HCT116 (cell line): ENCODE data around the gene RIPPLY2. TPM values are rescaled to one million over a fixed set of nuclear protein-coding genes. Genes with fewer than 3 reads are reported as not detected.
"Not testable (repeated sequence)": the region's sequence is repeated elsewhere in the genome, so short reads cannot be mapped to it uniquely, and the experiment has no call there.

ENCODE experiments used
- ATAC-seq: fragments of 200-7000 bp; cut with Tn5 transposase; 2 replicates; pipeline ENCODE4 v1.9.1; 2020; ENCODE audit warnings: mild to moderate bottlenecking, moderate library complexity
- Bru-seq: library from RNA; stranded (reverse); fragments of 400-500 nt; gene quantifications from one replicate; lab custom pipeline; 2021; lab: Mats Ljungman, UMichigan
- BruChase-seq, 2 experiments: library from RNA; stranded (reverse); fragments of 400-500 nt; gene quantifications; one replicate each; lab custom pipeline; 2021; lab: Mats Ljungman, UMichigan
- BruUV-seq: library from RNA; stranded (reverse); fragments of 400-500 nt; replicated peaks from 2 replicates; lab custom pipeline; 2021; lab: Mats Ljungman, UMichigan
- CTCF ChIA-PET: fragments of 300-600 bp; sonication (Branson Sonifier 250); formaldehyde crosslinking; loops from one replicate; lab custom pipeline; 2021; ENCODE audit warnings: antibody characterized with exemption; lab: Charles Lee
- POLR2A ChIA-PET: fragments of 300-600, 350-600 bp; sonication (Branson Sonifier 250); formaldehyde crosslinking; loops from one replicate; lab custom pipeline; 2021; ENCODE audit warnings: antibody characterized with exemption; lab: Charles Lee
- RAD21 ChIA-PET, 2 experiments: fragments of 300-600 bp; sonication (Branson Sonifier 250); formaldehyde crosslinking; loops; one replicate each; lab custom pipeline; 2023; ENCODE audit warnings: low total read pairs in 2 of 2; ENCODE audit not compliant: uncharacterized antibody in 2 of 2, unreplicated experiment in 2 of 2, low non-redundant PET in 1 of 2; lab: Charles Lee
- DNase-seq: peaks from one replicate; pipeline ENCODE4 v3.0.0-alpha.2; 2010; ENCODE audit warnings: low read depth, low spot score
- H2AFZ ChIP-seq: fragments of 200-600 bp; shearing (Covaris generic), sonication (generic); 2 replicates; pipeline ENCODE4 v1.6.1; 2017; ENCODE audit warnings: low read depth, mixed run types, mixed read lengths, antibody characterized with exemption, low read length; ENCODE audit not compliant: poor library complexity, severe bottlenecking
- H3K27ac ChIP-seq: 2 replicates; pipeline ENCODE4 v1.5.1; 2012; ENCODE audit warnings: low read depth, low read length
- H3K27me3 ChIP-seq: fragments of 200-600 bp; sonication (generic); 2 replicates; pipeline ENCODE4 v1.6.1; 2016; ENCODE audit warnings: mixed run types, low read length, mixed read lengths; ENCODE audit not compliant: insufficient read depth
- H3K36me3 ChIP-seq, 2 experiments: fragments of 200-500 bp in 1 of 2; fragments of 200-600 bp in 1 of 2; sonication (Bioruptor generic) in 1 of 2; sonication (generic) in 1 of 2; 2 replicates each; pipeline versions ENCODE4 v1.5.1 to v1.6.1; 2014 to 2016; ENCODE audit warnings: low read length in 2 of 2, inconsistent platforms in 1 of 2, mixed read lengths in 1 of 2, mixed run types in 1 of 2; ENCODE audit not compliant: insufficient read depth in 2 of 2, control insufficient read depth in 1 of 2
- H3K4me1 ChIP-seq, 2 experiments: fragments of 200-600 bp in 1 of 2; sonication (generic) in 1 of 2; 2 replicates each; pipeline versions ENCODE4 v1.5.1 to v1.6.1; 2012 to 2017; ENCODE audit warnings: low read length in 2 of 2, inconsistent platforms in 1 of 2, mild to moderate bottlenecking in 1 of 2, mixed read lengths in 1 of 2, mixed run types in 1 of 2, moderate library complexity in 1 of 2; ENCODE audit not compliant: insufficient read depth in 2 of 2, control insufficient read depth in 1 of 2
- H3K4me2 ChIP-seq: fragments of 200-600 bp; sonication (generic); 2 replicates; pipeline ENCODE4 v1.6.1; 2017; ENCODE audit warnings: mixed run types, low read length, mixed read lengths
- H3K4me3 ChIP-seq, 2 experiments: fragments of 200-600 bp in 1 of 2; sonication (generic) in 1 of 2; replicated peaks in 1 of 2; 2 replicates each; pipeline ENCODE4 v1.5.1; 2011 to 2016; ENCODE audit warnings: low read length in 2 of 2, control low read depth in 1 of 2, low read depth in 1 of 2, mild to moderate bottlenecking in 1 of 2, mixed read lengths in 1 of 2, mixed run types in 1 of 2
- H3K79me2 ChIP-seq: fragments of 200-600 bp; sonication (generic); 2 replicates; pipeline ENCODE4 v1.6.1; 2017; ENCODE audit warnings: mild to moderate bottlenecking, mixed run types, low read length, moderate library complexity, mixed read lengths; ENCODE audit not compliant: insufficient read depth
- H3K9ac ChIP-seq: fragments of 200-600 bp; sonication (generic); 2 replicates; pipeline ENCODE4 v1.6.1; 2016; ENCODE audit warnings: low read length, mixed read lengths
- H3K9me2 ChIP-seq: fragments of 200-600 bp; sonication (generic), shearing (Covaris generic); 2 replicates; pipeline ENCODE4 v1.6.1; 2017; ENCODE audit warnings: mixed run types, mild to moderate bottlenecking, moderate library complexity; ENCODE audit not compliant: insufficient read depth
- H3K9me3 ChIP-seq, 2 experiments: fragments of 200-500 bp in 1 of 2; fragments of 200-600 bp in 1 of 2; sonication (Bioruptor generic) in 1 of 2; sonication (generic) in 1 of 2; 2 replicates each; pipeline ENCODE4 v1.6.1; 2014 to 2017; ENCODE audit warnings: low read length in 2 of 2, mixed read lengths in 2 of 2, inconsistent platforms in 1 of 2, low read depth in 1 of 2, mild to moderate bottlenecking in 1 of 2, mixed run types in 1 of 2, moderate library complexity in 1 of 2; ENCODE audit not compliant: control insufficient read depth in 1 of 2, insufficient read depth in 1 of 2
- H4K20me1 ChIP-seq: fragments of 200-600 bp; sonication (generic), shearing (Covaris generic); 2 replicates; pipeline ENCODE4 v1.6.1; 2017; ENCODE audit warnings: mixed run types, mild to moderate bottlenecking, moderate library complexity; ENCODE audit not compliant: insufficient read depth
- CBX3 ChIP-seq: IDR thresholded peaks from 2 replicates; pipeline ENCODE4 v1.6.1; 2012; ENCODE audit warnings: low read depth
- CTCF ChIP-seq, 3 experiments: fragments of 200-600 bp in 1 of 3; sonication (generic) in 1 of 3; IDR thresholded peaks in 2 of 3; conservative IDR thresholded peaks in 1 of 3; 2 replicates each; pipeline ENCODE4 v1.5.1; 2012 to 2017; ENCODE audit warnings: low read depth in 2 of 3, low read length in 2 of 3, antibody characterized with exemption in 1 of 3, borderline replicate concordance in 1 of 3, control low read depth in 1 of 3, mild to moderate bottlenecking in 1 of 3, mixed read lengths in 1 of 3, mixed run types in 1 of 3, moderate library complexity in 1 of 3; ENCODE audit not compliant: insufficient read depth in 1 of 3
- EZH2phosphoT487 ChIP-seq: fragments of 200-600 bp; IDR thresholded peaks from 2 replicates; pipeline ENCODE4 v1.6.1; 2018; ENCODE audit warnings: antibody characterized with exemption, borderline replicate concordance
- JUND ChIP-seq: IDR thresholded peaks from 2 replicates; pipeline ENCODE4 v1.6.1; 2012
- POLR2A ChIP-seq: IDR thresholded peaks from 2 replicates; pipeline ENCODE4 v1.7.0; 2011; ENCODE audit warnings: borderline replicate concordance; ENCODE audit not compliant: insufficient read depth, insufficient read length; ENCODE audit errors: extremely low read depth
- RAD21 ChIP-seq: IDR thresholded peaks from 2 replicates; pipeline ENCODE4 v1.6.1; 2012; ENCODE audit warnings: low read depth, mild to moderate bottlenecking
- SRF ChIP-seq: IDR thresholded peaks from 2 replicates; pipeline ENCODE4 v1.6.1; 2012; ENCODE audit warnings: low read depth
- intact Hi-C: fragments of 100-400 bp; cut with micrococcal nuclease; formaldehyde crosslinking; loops from 2 replicates; pipeline ENCODE4 v1.10.0; 2022
- long read RNA-seq: library from polyadenylated mRNA; unstranded; transcript quantifications from one replicate; pipeline ENCODE4 v2.0.0, GENCODE V29; 2021; ENCODE audit not compliant: unreplicated experiment
- polyA plus RNA-seq: library from polyadenylated mRNA; unstranded; fragments of >200 nt; gene quantifications from 2 replicates; pipeline ENCODE4 v1.2.1, GENCODE V29; 2012; ENCODE audit warnings: missing spikeins
- total RNA-seq: library from RNA; stranded (reverse); gene quantifications from one replicate; pipeline ENCODE4 v1.2.1, GENCODE V29; 2021; ENCODE audit not compliant: unreplicated experiment

RIPPLY2 gene
- total RNA-seq (not detected), Bru-seq, nascent RNA (not detected), BruChase-seq, experiment 1, labeled RNA remaining after a 6-hour chase (not detected), BruChase-seq, experiment 2, labeled RNA remaining after a 2-hour chase (not detected)
- polyA plus RNA-seq: not detected in 2 replicates
- long read RNA-seq: 0 reads

- Histone ChIP-seq H3K4me2 (no peak within 1 kb of the TSS), H3K27ac (no peak within 1 kb of the TSS), H3K36me3 (no peaks in the 10 kb centered on the region), H3K27me3 (no peaks in the 10 kb centered on the region; the same call in 1 of the 2 replicates), H3K9me2 (no peaks in the 10 kb centered on the region), H3K9ac (no peak within 1 kb of the TSS), H3K79me2 (no peaks in the 10 kb centered on the region), H3K9me3 (no peaks in the 10 kb centered on the region), H4K20me1 (no peaks in the 10 kb centered on the region), H3K4me3 (no peak within 1 kb of the TSS), H3K4me1 (no peaks in the 10 kb centered on the region), H2AFZ (no peak within 1 kb of the TSS)
- ChIA-PET RAD21 (no interaction called here), POLR2A (no interaction called here), CTCF (no interaction called here)
- DNase-seq (no peak), ATAC-seq (no peak)
- TF ChIP-seq POLR2A: no peak
- TF ChIP-seq CTCF (IDR thresholded peaks at IDR 0.05 in 2 of 3, conservative IDR thresholded peaks at IDR 0.05 in 1 of 3; ENCODE audit: borderline replicate concordance in 1 of 3, insufficient read depth in 1 of 3, low read depth in 2 of 3, low read length in 2 of 3): no peak
- TF ChIP-seq EZH2phosphoT487: no peak
- TF ChIP-seq CBX3: no peak
- TF ChIP-seq RAD21: no peak
- TF ChIP-seq JUND: no peak
- TF ChIP-seq SRF: no peak
- intact Hi-C loops: no loop called here
- BruUV-seq: no TSS peak
Observed at GRCh38 chr6:83853178-83854000, at the start of gene RIPPLY2. Gene RIPPLY2, plus strand, starts transcription at chr6:83853360. Its CDS starts 57 bp downstream, at chr6:83853417.

GRCh38 chr6:83803492-83803891 lies 49.7 kb upstream of the RIPPLY2 start:
- DNase-seq, ATAC-seq, BruUV-seq: not testable (repeated sequence)

More at GRCh38 chr6:83803492-83803891, 49.7 kb upstream of the RIPPLY2 start:
- H3K36me3 ChIP-seq, POLR2A ChIA-PET, H3K4me1 ChIP-seq, H4K20me1 ChIP-seq, H2AFZ ChIP-seq, H3K27me3 ChIP-seq, H3K9me2 ChIP-seq, H3K9me3 ChIP-seq, H3K4me3 ChIP-seq, H3K27ac ChIP-seq, H3K9ac ChIP-seq, H3K4me2 ChIP-seq, intact Hi-C loops, H3K79me2 ChIP-seq: not testable (repeated sequence)
- ChIA-PET CTCF (interaction anchor here (2.8 kb wide), 1 partner anchor 188 kb away, joined by 32 read pairs; no protein-coding TSS in a partner anchor), RAD21 (interaction anchor here in 1 of 2 experiments (1.8 kb wide), 1 partner anchor 188 kb away, joined by 6 read pairs; no protein-coding TSS in a partner anchor)
